ENCODE data around the gene ETNK1.

- TF ChIP-seq CTCF (IDR thresholded peaks at IDR 0.05) (no peak), EP300 (IDR thresholded peaks at IDR 0.05) (no peak)
These were observed 40.5 kb downstream of the ETNK1 start for GRCh38 chr12:22665476-22665875.

Data from sigmoid colon (tissue), 4 donors.